Measurements from ENCODE around the gene SH3BP2. TPM values are rescaled to one million over a fixed set of nuclear protein-coding genes. Genes with fewer than 3 reads are reported as not detected.

The SH3BP2 gene
- total and polyA plus RNA-seq, 8 donors: 34.9 to 113 (median 52.4) TPM

- no peaks in the 10 kb centered on the region for H3K27me3 ChIP-seq
- intact Hi-C loops (cut with DNase I): no loop called here
- no peak for ATAC-seq
- H3K36me3 ChIP-seq: no peaks in the 10 kb centered on the region
- no peak overlapping the region for H3K4me3 ChIP-seq
- peak overlapping the region in 1 of 2 donors; percentile 81 for H3K27ac ChIP-seq
- TF ChIP-seq CTCF (IDR thresholded peaks at IDR 0.05): no peak
- H3K4me1 ChIP-seq: peaks cover 0 to 62% of the 10 kb centered on the region in 2 donors
- H3K9me3 ChIP-seq: no peaks in the 10 kb centered on the region
- DNase-seq: no peak
Measured at GRCh38 chr4:2786794-2787229, 6.1 kb upstream of the SH3BP2 start.

GRCh38 chr4:2787230-2788100 lies 5.4 kb upstream of the SH3BP2 start:
- DNase-seq (peak in 2 of 4 donors; percentile 63 to 80), ATAC-seq (peak; percentile 40)
- Histone ChIP-seq H3K27ac (peak overlapping the region; percentile 7 to 81), H3K9me3 (no peaks in the 10 kb centered on the region), H3K4me3 (no peak overlapping the region), H3K36me3 (no peaks in the 10 kb centered on the region), H3K27me3 (no peaks in the 10 kb centered on the region), H3K4me1 (peaks cover 0 to 68% of the 10 kb centered on the region in 2 donors)
- intact Hi-C loops (cut with DNase I): no loop called here
- TF ChIP-seq CTCF (IDR thresholded peaks at IDR 0.05): no peak

GRCh38 chr4:2788101-2788500 lies 4.8 kb upstream of the SH3BP2 start:
- Histone ChIP-seq H3K9me3 (no peaks in the 10 kb centered on the region), H3K27me3 (no peaks in the 10 kb centered on the region), H3K36me3 (no peaks in the 10 kb centered on the region), H3K4me1 (peaks cover 0 to 72% of the 10 kb centered on the region in 2 donors), H3K27ac (peak overlapping the region in 1 of 2 donors; percentile 81), H3K4me3 (no peak overlapping the region)
- no peak for TF ChIP-seq CTCF (IDR thresholded peaks at IDR 0.05)
- intact Hi-C loops (cut with DNase I): no loop called here
- ATAC-seq (no peak), DNase-seq (no peak)

GRCh38 chr4:2788532-2789103 lies 4.3 kb upstream of the SH3BP2 start:
- Histone ChIP-seq H3K9me3 (no peaks in the 10 kb centered on the region), H3K36me3 (no peaks in the 10 kb centered on the region), H3K27me3 (no peaks in the 10 kb centered on the region), H3K27ac (no peak overlapping the region), H3K4me3 (no peak overlapping the region), H3K4me1 (peaks cover under 1 to 75% of the 10 kb centered on the region in 2 donors)
- intact Hi-C loops (cut with DNase I): no loop called here
- ATAC-seq: no peak
- TF ChIP-seq CTCF (IDR thresholded peaks at IDR 0.05): no peak
- peak in 1 of 4 donors; percentile 41 for DNase-seq

- no peak overlapping the region for H3K4me3 ChIP-seq
- H3K36me3 ChIP-seq: no peaks in the 10 kb centered on the region
- H3K27ac ChIP-seq: no peak overlapping the region
- intact Hi-C loops (cut with DNase I): no loop called here
- TF ChIP-seq CTCF (IDR thresholded peaks at IDR 0.05): no peak
- ATAC-seq (no peak), DNase-seq (no peak)
- H3K4me1 ChIP-seq: peaks cover 8 to 82% of the 10 kb centered on the region in 2 donors
- H3K27me3 ChIP-seq: no peaks in the 10 kb centered on the region
- no peaks in the 10 kb centered on the region for H3K9me3 ChIP-seq
Measured at GRCh38 chr4:2789351-2789750, 3.5 kb upstream of the SH3BP2 start.
